Spleen (tissue), 11 donors: Measurements from ENCODE around the gene MCC. TPM values are rescaled to one million over a fixed set of nuclear protein-coding genes. Genes with fewer than 3 reads are reported as not detected.

Source experiments
- DNase-seq: peaks from one replicate; pipeline ENCODE4 v3.0.0-alpha.2; 2020
- H3K27ac ChIP-seq, 8 donors: fragments of 200-600 bp; sonication (generic) in 7 of 8; 1 replicate in 4 of 8; 2 replicates in 4 of 8; pipeline versions ENCODE4 v1.5.0 to v1.8.0; 2016 to 2021; ENCODE audit warnings: inconsistent platforms in 4 of 8, mild to moderate bottlenecking in 4 of 8, moderate library complexity in 1 of 8
- H3K27me3 ChIP-seq, 7 donors: fragments of 200-600 bp; sonication (generic) in 6 of 7; replicated peaks in 1 of 7; 1 replicate in 4 of 7; 2 replicates in 3 of 7; pipeline versions ENCODE4 v1.5.0 to v1.8.0; 2016 to 2021; ENCODE audit warnings: inconsistent platforms in 3 of 7, mild to moderate bottlenecking in 1 of 7
- H3K36me3 ChIP-seq, 6 donors: fragments of 200-600 bp; sonication (generic) in 5 of 6; 1 replicate in 4 of 6; 2 replicates in 2 of 6; pipeline versions ENCODE4 v1.5.0 to v1.8.0; 2016 to 2021; ENCODE audit warnings: inconsistent platforms in 2 of 6
- H3K4me1 ChIP-seq, 6 donors: fragments of 200-600 bp; sonication (generic) in 5 of 6; 1 replicate in 3 of 6; 2 replicates in 3 of 6; pipeline versions ENCODE4 v1.5.0 to v1.8.0; 2016 to 2021; ENCODE audit warnings: inconsistent platforms in 3 of 6
- H3K4me3 ChIP-seq, 8 donors: fragments of 200-600 bp; sonication (generic) in 7 of 8; 1 replicate in 4 of 8; 2 replicates in 4 of 8; pipeline versions ENCODE4 v1.5.0 to v1.8.0; 2016 to 2021; ENCODE audit warnings: inconsistent platforms in 4 of 8, mild to moderate bottlenecking in 4 of 8, moderate library complexity in 2 of 8
- H3K9me3 ChIP-seq, 8 donors: fragments of 200-600 bp; sonication (generic) in 7 of 8; 1 replicate in 4 of 8; 2 replicates in 4 of 8; pipeline versions ENCODE4 v1.5.0 to v1.8.0; 2016 to 2021; ENCODE audit warnings: inconsistent platforms in 4 of 8
- POLR2A ChIP-seq, 3 donors: fragments of 450-650 bp; IDR thresholded peaks; one replicate each; pipeline ENCODE4 v1.5.1; 2017; ENCODE audit warnings: antibody characterized with exemption in 3 of 3, mild to moderate bottlenecking in 1 of 3
- POLR2AphosphoS5 ChIP-seq, 3 donors: sonication (generic); formaldehyde crosslinking; IDR thresholded peaks; one replicate each; pipeline ENCODE4 v1.5.1; 2017; ENCODE audit warnings: antibody characterized with exemption in 3 of 3
- WGBS, 5 donors: extraction: QIAGEN DNeasy Blood & Tissue Kit in 3 of 5; methylation state at CpG; one replicate each; pipeline versions ENCODE4 v1.1.5 to v1.1.7; 2013 to 2018; 5-methylcytosine and 5-hydroxymethylcytosine counted together
- intact Hi-C: fragments of 100-400 bp; cut with DNase I; formaldehyde crosslinking; loops from one replicate; pipeline ENCODE4 v1.15.0; 2023; ENCODE audit warnings: low total_unique reads
- polyA plus RNA-seq, 3 donors: library from polyadenylated mRNA; stranded (reverse); fragments of 200-250 nt; gene quantifications; one replicate each; pipeline ENCODE4 v1.2.1, GENCODE V29; 2013
- total RNA-seq, 7 donors: library from RNA; depleted of rRNA in 3 of 7; stranded (reverse); fragments of >200 nt in 3 of 7; fragmentation: NEBNext Ultra II Directional in 4 of 7; extraction: Animal tissue kit (Norgen Biotek cat#: 25700) in 4 of 7; gene quantifications; one replicate each; pipeline versions ENCODE4 v1.1.0 to v1.2.1, GENCODE V29; 2016 to 2021
- TF ChIP-seq, protein P1 (sequence below), 11 experiments: fragments of 200-600 bp in 7 of 11; fragments of 450-650 bp in 4 of 11; sonication (generic) in 4 of 11; IDR thresholded peaks in 8 of 11; conservative IDR thresholded peaks in 3 of 11; 1 replicate in 7 of 11; 2 replicates in 4 of 11; pipeline versions ENCODE4 v1.4.0 to v1.8.0; 2016 to 2021; ENCODE audit warnings: antibody characterized with exemption in 11 of 11, inconsistent platforms in 4 of 11, mild to moderate bottlenecking in 1 of 11
- donor health status: healthy with polysubstance abuse.
- donor health status: DM: no; HTN: no; CAD: no; lungs with moderate emphysema.
- donor health status: DM: no; HTN: no; CAD: no.
- donor health status: Bipolar disorder and iron deficiency.
- donor health status: healthy.
- donor health status: DM: no; HTN: no; CAD: no.
- donor health status: DM: yes; HTN: yes; CAD: no.

The MCC gene
- total and polyA plus RNA-seq, 10 donors, result 1.3 to 32.8 (median 15.8) TPM

DNA sequence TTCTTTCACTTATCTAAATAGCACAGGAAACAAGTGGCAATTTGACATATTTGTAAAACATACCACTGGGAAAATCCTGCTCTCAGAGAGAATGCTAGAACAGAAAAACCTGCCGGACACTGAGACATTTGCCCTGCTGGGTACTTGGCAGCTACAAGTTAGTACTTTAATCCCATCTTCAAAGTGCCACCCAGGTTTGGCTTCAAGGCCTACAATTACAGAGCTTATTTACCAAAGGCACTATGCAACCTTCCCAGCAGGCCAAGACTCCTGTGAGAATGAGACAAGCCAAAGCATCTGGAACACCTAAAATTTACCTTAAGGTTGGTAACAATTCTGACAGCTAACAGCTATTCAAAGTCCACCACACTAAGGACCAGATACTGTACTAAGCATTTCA, 131.8 kb downstream of the MCC start:
- Histone ChIP-seq H3K27ac (no peak overlapping the region), H3K4me1 (no peaks in the 10 kb centered on the region), H3K4me3 (no peak overlapping the region), H3K9me3 (no peaks in the 10 kb centered on the region), H3K36me3 (no peaks in the 10 kb centered on the region), H3K27me3 (no peaks in the 10 kb centered on the region)
- no peak for DNase-seq
- intact Hi-C loops, result no loop called here
- 54 to 97% (median 94%) methylated on average over 1 of the region's 1 CpG for WGBS, 5 donors
- TF ChIP-seq, protein P1, sequence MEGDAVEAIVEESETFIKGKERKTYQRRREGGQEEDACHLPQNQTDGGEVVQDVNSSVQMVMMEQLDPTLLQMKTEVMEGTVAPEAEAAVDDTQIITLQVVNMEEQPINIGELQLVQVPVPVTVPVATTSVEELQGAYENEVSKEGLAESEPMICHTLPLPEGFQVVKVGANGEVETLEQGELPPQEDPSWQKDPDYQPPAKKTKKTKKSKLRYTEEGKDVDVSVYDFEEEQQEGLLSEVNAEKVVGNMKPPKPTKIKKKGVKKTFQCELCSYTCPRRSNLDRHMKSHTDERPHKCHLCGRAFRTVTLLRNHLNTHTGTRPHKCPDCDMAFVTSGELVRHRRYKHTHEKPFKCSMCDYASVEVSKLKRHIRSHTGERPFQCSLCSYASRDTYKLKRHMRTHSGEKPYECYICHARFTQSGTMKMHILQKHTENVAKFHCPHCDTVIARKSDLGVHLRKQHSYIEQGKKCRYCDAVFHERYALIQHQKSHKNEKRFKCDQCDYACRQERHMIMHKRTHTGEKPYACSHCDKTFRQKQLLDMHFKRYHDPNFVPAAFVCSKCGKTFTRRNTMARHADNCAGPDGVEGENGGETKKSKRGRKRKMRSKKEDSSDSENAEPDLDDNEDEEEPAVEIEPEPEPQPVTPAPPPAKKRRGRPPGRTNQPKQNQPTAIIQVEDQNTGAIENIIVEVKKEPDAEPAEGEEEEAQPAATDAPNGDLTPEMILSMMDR (IDR thresholded peaks at IDR 0.05 in 8 of 11, conservative IDR thresholded peaks at IDR 0.05 in 3 of 11), result no peak

GRCh38 chr5:113354055-113354454, 134.2 kb downstream of the MCC start:
- intact Hi-C loops, result no loop called here
- Histone ChIP-seq H3K36me3 (no peaks in the 10 kb centered on the region), H3K27ac (no peak overlapping the region), H3K4me3 (no peak overlapping the region), H3K27me3 (no peaks in the 10 kb centered on the region), H3K4me1 (no peaks in the 10 kb centered on the region), H3K9me3 (no peaks in the 10 kb centered on the region)
- no peak for DNase-seq
- no peak for TF ChIP-seq POLR2AphosphoS5 (IDR thresholded peaks at IDR 0.05)
- TF ChIP-seq POLR2A (IDR thresholded peaks at IDR 0.05), result no peak
- TF ChIP-seq, protein P1 (IDR thresholded peaks at IDR 0.05 in 8 of 11, conservative IDR thresholded peaks at IDR 0.05 in 3 of 11), result no peak
- 45 to 93% (median 92%) methylated on average over 1 of the region's 1 CpG for WGBS, 5 donors

DNA sequence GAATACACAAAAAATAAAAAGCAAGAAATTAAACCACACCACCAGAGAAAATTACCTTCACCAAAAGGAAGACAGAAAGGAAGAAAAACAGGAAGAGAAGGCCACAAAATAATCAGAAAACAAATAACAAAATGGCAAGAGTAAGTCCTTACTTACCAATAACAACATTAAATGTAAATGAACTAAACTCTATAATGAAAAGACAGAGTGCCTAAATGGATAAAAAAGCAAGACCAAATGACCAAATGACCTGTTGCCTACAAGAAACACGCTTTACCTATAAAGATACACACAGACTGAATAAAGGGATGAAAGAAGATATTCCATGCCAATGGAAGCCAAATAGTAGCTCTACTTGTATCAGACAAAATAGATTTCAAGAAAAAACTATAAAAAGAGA, 140.7 kb downstream of the MCC start:
- intact Hi-C loops, result no loop called here
- TF ChIP-seq POLR2AphosphoS5 (IDR thresholded peaks at IDR 0.05) (no peak), POLR2A (IDR thresholded peaks at IDR 0.05) (no peak)
- TF ChIP-seq, protein P1 (IDR thresholded peaks at IDR 0.05 in 8 of 11, conservative IDR thresholded peaks at IDR 0.05 in 3 of 11), result no peak
- no peak for DNase-seq
- WGBS, 5 donors, result 78 to 93% (median 85%) methylated on average over 1 of the region's 1 CpG
- H3K27me3 ChIP-seq, result peaks cover 0 to 9% (median 0%) of the 10 kb centered on the region in 7 donors
- H3K4me3 ChIP-seq, result no peak overlapping the region
- H3K9me3 ChIP-seq, result no peaks in the 10 kb centered on the region
- no peak overlapping the region for H3K27ac ChIP-seq
- no peaks in the 10 kb centered on the region for H3K4me1 ChIP-seq
- H3K36me3 ChIP-seq, result no peaks in the 10 kb centered on the region

DNA sequence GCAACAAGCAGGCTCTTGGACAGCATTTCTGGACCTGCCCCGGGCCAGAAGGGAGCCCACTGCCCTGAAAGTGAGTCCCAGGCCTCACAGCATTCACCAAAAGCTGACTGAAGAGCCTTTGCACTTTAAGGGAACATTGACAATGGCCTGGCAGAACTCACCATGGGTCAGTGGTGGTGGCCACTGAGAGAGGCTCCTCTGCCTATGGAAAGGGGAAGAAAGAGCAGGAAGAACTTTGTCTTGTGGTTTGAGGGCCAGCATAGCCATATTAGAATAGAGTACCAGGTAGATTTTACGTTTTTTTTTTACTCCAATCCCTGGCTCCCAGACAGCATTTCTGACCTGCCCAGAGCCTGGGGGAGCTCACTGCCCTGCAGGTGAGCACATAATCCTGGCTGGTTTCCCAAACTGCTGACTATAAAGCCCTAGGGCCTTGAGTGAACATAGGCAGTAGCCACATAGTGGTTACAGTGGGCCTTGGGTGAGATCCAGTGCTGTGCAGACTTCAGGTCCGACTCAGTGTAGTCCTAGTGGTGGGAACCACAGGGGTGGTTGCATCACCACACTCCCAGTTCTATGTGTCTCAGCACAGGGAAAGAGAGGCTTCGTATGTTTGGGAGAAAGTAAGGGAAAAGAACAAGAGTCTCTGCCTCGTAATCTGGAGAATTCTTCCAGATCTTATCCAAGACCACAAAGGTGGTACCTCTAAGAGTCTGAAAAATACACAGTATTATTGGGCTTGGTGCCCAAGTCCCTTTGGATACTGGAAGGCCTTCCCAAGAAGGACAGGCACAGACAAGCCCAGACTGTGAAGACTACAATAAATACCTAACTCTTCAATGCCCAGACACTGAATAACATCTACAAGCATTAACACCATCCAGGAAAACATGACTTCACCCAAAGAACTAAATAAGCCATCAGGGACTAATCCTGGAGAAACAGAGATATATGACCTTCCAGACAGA, 143.0 kb downstream of the MCC start:
- intact Hi-C loops, result no loop called here
- Histone ChIP-seq H3K36me3 (no peaks in the 10 kb centered on the region), H3K27me3 (peaks cover 0 to 13% (median 0%) of the 10 kb centered on the region in 7 donors), H3K27ac (no peak overlapping the region), H3K4me3 (no peak overlapping the region), H3K9me3 (no peaks in the 10 kb centered on the region), H3K4me1 (no peaks in the 10 kb centered on the region)
- WGBS, 5 donors, result 73 to 82% (median 76%) methylated on average over 5 of the region's 5 CpGs
- TF ChIP-seq POLR2AphosphoS5 (IDR thresholded peaks at IDR 0.05), result no peak
- no peak for TF ChIP-seq POLR2A (IDR thresholded peaks at IDR 0.05)
- TF ChIP-seq, protein P1 (IDR thresholded peaks at IDR 0.05 in 8 of 11, conservative IDR thresholded peaks at IDR 0.05 in 3 of 11), result no peak
- no peak for DNase-seq
